Measurements from ENCODE around the gene SLC38A10.

The SLC38A10 gene

DNA sequence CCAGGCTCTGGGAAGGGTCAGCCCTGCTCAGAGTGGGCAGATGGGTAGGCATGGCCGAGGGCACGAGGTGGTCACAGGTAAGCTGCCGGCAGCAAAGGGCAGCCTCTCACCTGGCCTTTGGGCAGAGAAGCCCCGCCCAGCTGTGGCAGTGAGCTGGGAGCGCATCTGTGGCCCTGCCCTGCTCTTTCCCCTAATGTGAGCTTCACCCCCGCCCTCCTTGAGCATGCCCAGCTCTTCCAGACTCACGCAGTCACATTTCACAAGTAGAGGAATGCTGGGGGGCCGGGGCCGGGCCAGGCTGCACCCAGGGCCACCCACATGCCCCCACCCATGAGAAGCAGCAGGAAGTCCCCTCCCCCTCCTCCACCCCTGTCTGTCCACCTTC, 40.7 kb upstream of the SLC38A10 start:
- DNase-seq, result no peak
- Histone ChIP-seq H3K14ac (ENCODE audit: low read length in 2 of 2) (no peak overlapping the region), H3K4me3 (ENCODE audit: insufficient read depth in 1 of 2, low read depth in 1 of 2, low read length in 2 of 2) (no peak overlapping the region), H3K4ac (ENCODE audit: low read depth in 1 of 2, low read length in 2 of 2) (no peak overlapping the region), H4K8ac (ENCODE audit: low read length) (no peak overlapping the region), H2AK5ac (ENCODE audit: low read length, severe bottlenecking) (no peak overlapping the region), H3K9me3 (ENCODE audit: control insufficient read depth, low read length) (no peaks in the 10 kb centered on the region), H2BK15ac (ENCODE audit: low read depth, poor library complexity, severe bottlenecking) (no peak overlapping the region), H3K18ac (ENCODE audit: low read depth in 1 of 2, low read length in 2 of 2) (no peak overlapping the region), H3K27ac (ENCODE audit: low read length, poor library complexity, severe bottlenecking) (no peak overlapping the region), H3K9ac (ENCODE audit: low read length) (no peak overlapping the region), H2BK12ac (ENCODE audit: low read length in 2 of 2) (no peak overlapping the region), H3K4me2 (ENCODE audit: low read length, poor library complexity, severe bottlenecking) (no peak overlapping the region), H2BK120ac (ENCODE audit: low read depth, low read length) (no peak overlapping the region), H2AFZ (ENCODE audit: low read depth, low read length) (no peak overlapping the region), H4K91ac (ENCODE audit: low read length) (no peak overlapping the region), H3K4me1 (ENCODE audit: control insufficient read depth, insufficient read depth, low read depth, low read length) (peaks cover 49% of the 10 kb centered on the region), H3K27me3 (ENCODE audit: control insufficient read depth in 1 of 2, insufficient read depth in 1 of 2, low read length in 2 of 2) (peaks cover 41 to 46% of the 10 kb centered on the region in 2 experiments), H3K36me3 (ENCODE audit: control insufficient read depth in 1 of 2, insufficient read depth in 2 of 2, low read depth in 1 of 2, low read length in 2 of 2) (no peaks in the 10 kb centered on the region), H2BK5ac (ENCODE audit: low read depth, low read length, poor library complexity, severe bottlenecking) (no peak overlapping the region), H3K79me1 (replicated peaks; ENCODE audit: low read length, poor library complexity, severe bottlenecking) (peaks cover 2% of the 10 kb centered on the region), H3K23ac (ENCODE audit: low read length in 2 of 2) (no peak overlapping the region)
- 79% methylated on average over 9 of the region's 9 CpGs for WGBS

DNA sequence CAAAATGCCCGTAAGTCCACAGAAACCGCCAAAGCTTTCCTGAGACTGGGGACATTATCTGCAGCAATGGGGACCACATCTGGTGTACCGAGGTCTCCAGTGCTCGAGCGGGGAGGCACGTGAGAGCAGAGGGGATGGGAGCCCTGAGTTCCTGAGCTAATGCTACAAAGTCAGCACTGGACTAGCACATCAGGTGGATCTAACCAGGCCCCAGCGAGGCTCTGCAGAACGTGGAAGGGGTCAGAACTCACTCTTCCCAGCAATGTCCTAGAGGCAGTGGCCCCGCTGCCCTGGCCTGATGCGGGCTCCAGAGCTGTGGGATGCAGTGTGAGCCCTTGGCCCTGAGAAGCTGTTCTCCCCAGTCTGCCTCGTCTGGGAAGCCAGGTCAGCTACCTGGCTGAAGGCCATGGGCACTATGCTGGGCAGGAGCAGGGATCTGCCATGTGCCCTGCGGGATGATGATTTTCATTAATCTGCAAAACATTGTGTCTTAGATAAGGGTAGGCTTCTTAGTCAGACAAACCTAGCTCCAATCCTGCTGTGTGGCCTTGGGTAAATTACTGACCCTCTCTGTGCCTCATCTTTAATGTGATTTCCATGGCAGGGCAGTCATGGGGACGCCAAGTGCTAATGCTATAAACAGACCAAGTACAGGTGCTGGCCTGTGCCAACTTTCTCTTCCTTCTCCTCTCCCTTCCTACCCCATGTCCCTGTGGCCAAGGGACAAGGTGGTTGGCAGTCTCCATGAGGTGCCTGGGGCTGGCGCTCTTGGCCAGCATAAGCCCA, 40.1 kb upstream of the SLC38A10 start:
- 86% methylated on average over 14 of the region's 14 CpGs for WGBS
- Histone ChIP-seq H3K4me2 (ENCODE audit: low read length, poor library complexity, severe bottlenecking) (no peak overlapping the region), H2BK15ac (ENCODE audit: low read depth, poor library complexity, severe bottlenecking) (no peak overlapping the region), H4K8ac (ENCODE audit: low read length) (peak overlapping the region; percentile 25), H3K18ac (ENCODE audit: low read depth in 1 of 2, low read length in 2 of 2) (no peak overlapping the region), H3K27ac (ENCODE audit: low read length, poor library complexity, severe bottlenecking) (no peak overlapping the region), H2BK120ac (ENCODE audit: low read depth, low read length) (no peak overlapping the region), H3K4me3 (ENCODE audit: insufficient read depth in 1 of 2, low read depth in 1 of 2, low read length in 2 of 2) (no peak overlapping the region), H2BK12ac (ENCODE audit: low read length in 2 of 2) (no peak overlapping the region), H3K27me3 (ENCODE audit: control insufficient read depth in 1 of 2, insufficient read depth in 1 of 2, low read length in 2 of 2) (peaks cover 41 to 46% of the 10 kb centered on the region in 2 experiments), H3K4ac (ENCODE audit: low read depth in 1 of 2, low read length in 2 of 2) (peak overlapping the region; percentile 7 to 20), H3K4me1 (ENCODE audit: control insufficient read depth, insufficient read depth, low read depth, low read length) (peaks cover 51% of the 10 kb centered on the region), H3K36me3 (ENCODE audit: control insufficient read depth in 1 of 2, insufficient read depth in 2 of 2, low read depth in 1 of 2, low read length in 2 of 2) (no peaks in the 10 kb centered on the region), H4K91ac (ENCODE audit: low read length) (no peak overlapping the region), H3K14ac (ENCODE audit: low read length in 2 of 2) (peak overlapping the region in 1 of 2 experiments; percentile 24), H3K9me3 (ENCODE audit: control insufficient read depth, low read length) (no peaks in the 10 kb centered on the region), H3K23ac (ENCODE audit: low read length in 2 of 2) (no peak overlapping the region), H3K9ac (ENCODE audit: low read length) (no peak overlapping the region), H2AK5ac (ENCODE audit: low read length, severe bottlenecking) (no peak overlapping the region), H3K79me1 (replicated peaks; ENCODE audit: low read length, poor library complexity, severe bottlenecking) (peaks cover 2% of the 10 kb centered on the region), H2AFZ (ENCODE audit: low read depth, low read length) (no peak overlapping the region), H2BK5ac (ENCODE audit: low read depth, low read length, poor library complexity, severe bottlenecking) (no peak overlapping the region)
- DNase-seq, result no peak

DNA sequence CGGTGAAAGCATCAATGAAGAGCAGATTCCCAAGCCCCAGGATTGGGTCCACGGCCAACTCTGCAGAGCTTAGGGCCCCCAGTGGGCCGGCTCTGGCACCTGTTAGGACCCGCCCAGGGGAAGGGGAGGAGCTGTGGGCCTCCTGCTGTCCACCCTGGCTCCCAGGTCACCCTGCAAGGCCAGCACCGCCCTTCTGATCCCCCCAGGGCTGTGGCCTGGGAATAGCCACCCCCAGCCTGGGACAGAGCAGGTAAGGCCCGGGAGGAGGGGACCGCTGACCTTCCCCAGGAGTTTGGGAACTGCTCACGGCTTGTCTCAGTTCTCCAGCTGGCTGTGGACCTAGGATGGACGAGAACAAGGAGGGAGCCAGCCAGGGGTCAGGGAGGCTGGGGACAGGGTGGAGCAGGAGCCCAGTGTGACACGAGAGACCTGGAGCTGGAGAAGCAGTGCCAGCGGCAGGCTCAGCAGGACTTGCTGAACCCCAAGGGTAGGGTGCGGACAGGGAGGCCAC, 39.3 kb upstream of the SLC38A10 start:
- H2BK15ac ChIP-seq (ENCODE audit: low read depth, poor library complexity, severe bottlenecking), result no peak overlapping the region
- H3K18ac ChIP-seq (ENCODE audit: low read depth in 1 of 2, low read length in 2 of 2), result no peak overlapping the region
- no peak overlapping the region for H3K4me3 ChIP-seq (ENCODE audit: insufficient read depth in 1 of 2, low read depth in 1 of 2, low read length in 2 of 2)
- no peak overlapping the region for H3K4me2 ChIP-seq (ENCODE audit: low read length, poor library complexity, severe bottlenecking)
- no peaks in the 10 kb centered on the region for H3K9me3 ChIP-seq (ENCODE audit: control insufficient read depth, low read length)
- peak overlapping the region in 1 of 2 experiments; percentile 20 for H3K4ac ChIP-seq (ENCODE audit: low read depth in 1 of 2, low read length in 2 of 2)
- DNase-seq, result no peak
- H2AK5ac ChIP-seq (ENCODE audit: low read length, severe bottlenecking), result no peak overlapping the region
- no peak overlapping the region for H2AFZ ChIP-seq (ENCODE audit: low read depth, low read length)
- peaks cover 51% of the 10 kb centered on the region for H3K4me1 ChIP-seq (ENCODE audit: control insufficient read depth, insufficient read depth, low read depth, low read length)
- H3K9ac ChIP-seq (ENCODE audit: low read length), result no peak overlapping the region
- WGBS, result 77% methylated on average over 11 of the region's 12 CpGs
- no peak overlapping the region for H4K8ac ChIP-seq (ENCODE audit: low read length)
- H3K23ac ChIP-seq (ENCODE audit: low read length in 2 of 2), result no peak overlapping the region
- H3K79me1 ChIP-seq (replicated peaks; ENCODE audit: low read length, poor library complexity, severe bottlenecking), result peaks cover 2% of the 10 kb centered on the region
- no peak overlapping the region for H3K14ac ChIP-seq (ENCODE audit: low read length in 2 of 2)
- H3K36me3 ChIP-seq (ENCODE audit: control insufficient read depth in 1 of 2, insufficient read depth in 2 of 2, low read depth in 1 of 2, low read length in 2 of 2), result no peaks in the 10 kb centered on the region
- no peak overlapping the region for H3K27ac ChIP-seq (ENCODE audit: low read length, poor library complexity, severe bottlenecking)
- H4K91ac ChIP-seq (ENCODE audit: low read length), result no peak overlapping the region
- H2BK120ac ChIP-seq (ENCODE audit: low read depth, low read length), result no peak overlapping the region
- no peak overlapping the region for H2BK12ac ChIP-seq (ENCODE audit: low read length in 2 of 2)
- H3K27me3 ChIP-seq (ENCODE audit: control insufficient read depth in 1 of 2, insufficient read depth in 1 of 2, low read length in 2 of 2), result peaks cover 41 to 46% of the 10 kb centered on the region in 2 experiments
- H2BK5ac ChIP-seq (ENCODE audit: low read depth, low read length, poor library complexity, severe bottlenecking), result no peak overlapping the region

DNA sequence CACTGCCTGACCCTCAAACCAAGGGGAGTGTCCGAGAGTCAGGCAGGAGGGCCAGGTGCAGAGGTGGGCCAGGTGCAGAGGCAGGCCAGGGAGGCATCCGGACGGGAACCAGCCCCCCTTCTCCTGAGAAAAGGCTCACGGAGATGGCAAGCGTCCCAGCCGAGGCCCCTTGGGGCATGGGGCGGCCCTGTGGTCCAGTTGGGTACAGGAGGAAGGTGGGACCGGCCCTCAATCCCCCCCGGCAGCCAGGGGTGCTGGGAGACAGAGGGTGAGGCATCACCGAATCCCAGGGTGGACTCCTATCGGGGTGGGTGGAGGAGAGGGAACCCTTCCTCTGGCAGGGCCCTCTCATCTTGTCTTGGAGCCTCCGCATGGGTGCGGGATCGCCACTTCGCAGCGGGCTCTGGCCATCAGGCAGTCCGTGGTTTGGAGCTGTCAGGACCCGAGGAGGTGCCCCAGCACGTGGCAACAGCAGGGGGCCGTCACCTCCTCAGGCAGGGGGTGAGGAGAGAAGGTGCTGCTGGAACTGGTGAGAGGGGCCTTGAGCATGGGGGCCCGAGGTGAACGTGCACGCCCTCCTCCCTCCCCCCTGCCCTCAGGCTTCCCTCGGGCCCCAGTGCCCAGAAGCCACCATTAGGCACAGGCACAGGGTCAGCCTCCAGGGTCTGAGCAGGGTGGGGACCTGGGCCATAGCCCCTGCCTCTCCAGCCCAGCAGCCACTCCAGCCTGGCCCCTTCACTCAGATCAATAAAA, 38.7 kb upstream of the SLC38A10 start:
- Histone ChIP-seq H2BK120ac (ENCODE audit: low read depth, low read length) (no peak overlapping the region), H3K36me3 (ENCODE audit: control insufficient read depth in 1 of 2, insufficient read depth in 2 of 2, low read depth in 1 of 2, low read length in 2 of 2) (no peaks in the 10 kb centered on the region), H2AK5ac (ENCODE audit: low read length, severe bottlenecking) (no peak overlapping the region), H3K79me1 (replicated peaks; ENCODE audit: low read length, poor library complexity, severe bottlenecking) (peaks cover 2% of the 10 kb centered on the region), H3K9me3 (ENCODE audit: control insufficient read depth, low read length) (no peaks in the 10 kb centered on the region), H3K9ac (ENCODE audit: low read length) (no peak overlapping the region), H3K27me3 (ENCODE audit: control insufficient read depth in 1 of 2, insufficient read depth in 1 of 2, low read length in 2 of 2) (peaks cover 41 to 46% of the 10 kb centered on the region in 2 experiments), H2AFZ (ENCODE audit: low read depth, low read length) (no peak overlapping the region), H4K91ac (ENCODE audit: low read length) (peak overlapping the region; percentile 34), H3K4me1 (ENCODE audit: control insufficient read depth, insufficient read depth, low read depth, low read length) (peaks cover 52% of the 10 kb centered on the region), H3K4me3 (ENCODE audit: insufficient read depth in 1 of 2, low read depth in 1 of 2, low read length in 2 of 2) (no peak overlapping the region), H3K18ac (ENCODE audit: low read depth in 1 of 2, low read length in 2 of 2) (peak overlapping the region in 1 of 2 experiments; percentile 35), H3K14ac (ENCODE audit: low read length in 2 of 2) (no peak overlapping the region), H3K4me2 (ENCODE audit: low read length, poor library complexity, severe bottlenecking) (no peak overlapping the region), H3K4ac (ENCODE audit: low read depth in 1 of 2, low read length in 2 of 2) (no peak overlapping the region), H3K23ac (ENCODE audit: low read length in 2 of 2) (no peak overlapping the region), H4K8ac (ENCODE audit: low read length) (no peak overlapping the region), H3K27ac (ENCODE audit: low read length, poor library complexity, severe bottlenecking) (no peak overlapping the region), H2BK12ac (ENCODE audit: low read length in 2 of 2) (no peak overlapping the region), H2BK15ac (ENCODE audit: low read depth, poor library complexity, severe bottlenecking) (no peak overlapping the region), H2BK5ac (ENCODE audit: low read depth, low read length, poor library complexity, severe bottlenecking) (no peak overlapping the region)
- no peak for DNase-seq
- 81% methylated on average over 23 of the region's 24 CpGs for WGBS
